GM23248 (cell line): ENCODE measurements around the gene FRAT2.

ENCODE experiments used
- EZH2 ChIP-seq: fragments of 200-600 bp; sonication (generic); IDR thresholded peaks from 2 replicates; pipeline ENCODE4 v1.6.1; 2018; ENCODE audit warnings: antibody characterized with exemption, mild to moderate bottlenecking; ENCODE audit not compliant: insufficient read depth, poor library complexity, severe bottlenecking
- EZH2phosphoT487 ChIP-seq: fragments of 200-600 bp; sonication (generic); IDR thresholded peaks from 2 replicates; pipeline ENCODE4 v1.6.1; 2018; ENCODE audit warnings: antibody characterized with exemption, moderate library complexity, mild to moderate bottlenecking, low read depth; ENCODE audit not compliant: insufficient read depth

DNA sequence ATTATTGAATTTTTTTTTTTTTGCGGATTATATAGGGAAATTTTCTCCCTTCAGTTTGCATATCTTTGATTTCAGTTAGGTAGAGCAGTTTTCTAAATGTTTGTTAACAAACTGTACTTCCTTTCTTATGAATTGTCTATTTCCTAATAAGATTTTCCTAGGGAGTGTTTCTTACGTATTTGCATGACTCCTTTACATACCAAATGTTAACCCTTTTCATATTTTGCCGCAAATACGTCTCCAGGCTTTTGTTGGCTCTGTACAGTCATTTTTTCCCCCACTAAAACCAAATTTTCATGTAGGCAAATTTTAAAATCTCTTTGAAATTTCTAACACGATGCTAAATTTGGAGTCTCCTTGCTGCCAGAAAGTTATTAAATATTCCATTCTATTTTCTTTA is 1.9 kb upstream of the FRAT2 start:
- TF ChIP-seq EZH2 (no peak), EZH2phosphoT487 (no peak)
